NCI-H1092 (cell line): Measurements from ENCODE around the gene NIBAN1.
"Not testable (repeated sequence)": the region's sequence is repeated elsewhere in the genome, so short reads cannot be mapped to it uniquely, and the experiment has no call there.

Source experiments
- DNase-seq: peaks from one replicate; lab custom pipeline; 2025; lab: John Stamatoyannopoulos, UW

The NIBAN1 gene

GRCh38 chr1:184972315-184973055 is 1.8 kb downstream of the NIBAN1 start:
- DNase-seq = no peak

- no peak for DNase-seq
These were observed 2.6 kb downstream of the NIBAN1 start for GRCh38 chr1:184971522-184972265.

- no peak for DNase-seq
These were observed 3.6 kb downstream of the NIBAN1 start for GRCh38 chr1:184970691-184971161.

GRCh38 chr1:184966989-184967388 is 7.3 kb downstream of the NIBAN1 start:
- no peak for DNase-seq

- no peak for DNase-seq
These were observed 8.1 kb downstream of the NIBAN1 start for GRCh38 chr1:184965944-184966860.

GRCh38 chr1:184965439-184965838 is 8.9 kb downstream of the NIBAN1 start:
- DNase-seq = no peak

GRCh38 chr1:184959626-184960025 is 14.7 kb downstream of the NIBAN1 start:
- DNase-seq = no peak

- DNase-seq = no peak
These were observed 15.6 kb downstream of the NIBAN1 start for GRCh38 chr1:184958554-184959353.

GRCh38 chr1:184957901-184958300 is 16.4 kb downstream of the NIBAN1 start:
- not testable (repeated sequence) for DNase-seq

- DNase-seq = no peak
These were observed 17.2 kb downstream of the NIBAN1 start for GRCh38 chr1:184956999-184957700.

- no peak for DNase-seq
These were observed 19.9 kb downstream of the NIBAN1 start for GRCh38 chr1:184954232-184954995.

GRCh38 chr1:184953600-184954219 is 20.6 kb downstream of the NIBAN1 start:
- no peak for DNase-seq

- DNase-seq = no peak
These were observed 21.9 kb downstream of the NIBAN1 start for GRCh38 chr1:184952428-184952827.

- no peak for DNase-seq
These were observed 22.5 kb downstream of the NIBAN1 start for GRCh38 chr1:184951788-184952187.

GRCh38 chr1:184950906-184951305 is 23.4 kb downstream of the NIBAN1 start:
- no peak for DNase-seq

GRCh38 chr1:184950227-184950626 is 24.1 kb downstream of the NIBAN1 start:
- no peak for DNase-seq

- no peak for DNase-seq
These were observed 26.6 kb downstream of the NIBAN1 start for GRCh38 chr1:184947497-184948256.

- no peak for DNase-seq
These were observed 28.5 kb downstream of the NIBAN1 start for GRCh38 chr1:184945678-184946412.
